Vagina (tissue), 2 donors: ENCODE measurements around the gene LRRC1. TPM values are rescaled to one million over a fixed set of nuclear protein-coding genes. Genes with fewer than 3 reads are reported as not detected.

Source experiments
- DNase-seq, 2 donors: peaks; one replicate each; pipeline ENCODE4 v3.0.0-alpha.2; 2017; ENCODE audit errors: extremely low spot score in 2 of 2
- H3K27ac ChIP-seq: fragments of 200-600 bp; sonication (generic); one replicate; pipeline ENCODE4 v1.5.1; 2019
- H3K27me3 ChIP-seq: fragments of 200-600 bp; sonication (generic); one replicate; pipeline ENCODE4 v1.5.1; 2019
- H3K36me3 ChIP-seq, 2 donors: fragments of 200-600 bp; sonication (generic); one replicate each; pipeline ENCODE4 v1.5.1; 2017 to 2019
- H3K4me1 ChIP-seq: fragments of 200-600 bp; sonication (generic); one replicate; pipeline ENCODE4 v1.5.1; 2019
- H3K4me3 ChIP-seq, 2 donors: fragments of 200-600 bp; sonication (generic); 1 replicate in 1 of 2; 2 replicates in 1 of 2; pipeline ENCODE4 v1.5.1; 2016 to 2019
- H3K9me3 ChIP-seq: fragments of 200-600 bp; sonication (generic); one replicate; pipeline ENCODE4 v1.5.1; 2019
- POLR2A ChIP-seq, 2 donors: fragments of 450-650 bp; IDR thresholded peaks; one replicate each; pipeline ENCODE4 v1.6.1; 2017; ENCODE audit warnings: antibody characterized with exemption in 2 of 2, mild to moderate bottlenecking in 2 of 2, moderate library complexity in 2 of 2
- POLR2AphosphoS5 ChIP-seq, 2 donors: sonication (generic); formaldehyde crosslinking; IDR thresholded peaks; one replicate each; pipeline ENCODE4 v1.9.0; 2017; ENCODE audit warnings: antibody characterized with exemption in 2 of 2, mild to moderate bottlenecking in 2 of 2, low read depth in 1 of 2; ENCODE audit not compliant: insufficient read depth in 1 of 2
- intact Hi-C: fragments of 100-400 bp; cut with DNase I; formaldehyde crosslinking; loops from one replicate; pipeline ENCODE4 v1.15.1; 2023
- total RNA-seq: library from RNA; depleted of rRNA; stranded (reverse); fragments of >200 nt; gene quantifications from one replicate; pipeline ENCODE4 v1.2.3, GENCODE V29; 2016
- TF ChIP-seq, protein P1 (sequence below), 3 experiments: fragments of 450-650 bp in 2 of 3; fragments of 200-600 bp in 1 of 3; sonication (generic) in 1 of 3; IDR thresholded peaks; one replicate each; pipeline ENCODE4 v1.5.1; 2017 to 2019; ENCODE audit warnings: antibody characterized with exemption in 3 of 3, mild to moderate bottlenecking in 2 of 3, moderate library complexity in 2 of 3

Gene LRRC1
- total RNA-seq, 1 donor from 2014 or later: 52.5 TPM

DNA sequence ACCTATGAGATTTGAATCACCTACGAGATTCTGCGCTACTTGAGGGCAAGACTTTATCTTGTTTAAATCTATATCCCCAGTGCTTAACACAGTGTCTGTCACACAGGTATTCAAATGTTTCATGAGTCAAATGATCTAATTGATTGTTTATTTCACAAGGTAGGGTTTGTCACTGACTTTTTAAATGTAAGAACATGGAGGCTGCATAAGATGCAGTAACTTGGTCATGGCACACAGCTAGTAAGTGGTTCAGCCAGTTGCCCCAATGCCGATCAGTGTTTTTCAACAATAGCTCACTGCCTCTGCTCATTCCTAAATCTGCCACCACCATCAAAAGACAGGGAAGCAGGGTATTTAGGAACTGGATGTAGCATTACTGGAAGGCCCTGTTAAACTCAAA, 42.4 kb upstream of the LRRC1 start:
- H3K27me3 ChIP-seq: no peaks in the 10 kb centered on the region
- H3K4me3 ChIP-seq: no peak overlapping the region
- no peak for DNase-seq
- H3K4me1 ChIP-seq: peaks cover 10% of the 10 kb centered on the region
- intact Hi-C loops: no loop called here
- TF ChIP-seq POLR2AphosphoS5 (IDR thresholded peaks at IDR 0.05; ENCODE audit: insufficient read depth in 1 of 2, low read depth in 1 of 2): no peak
- TF ChIP-seq, protein P1, sequence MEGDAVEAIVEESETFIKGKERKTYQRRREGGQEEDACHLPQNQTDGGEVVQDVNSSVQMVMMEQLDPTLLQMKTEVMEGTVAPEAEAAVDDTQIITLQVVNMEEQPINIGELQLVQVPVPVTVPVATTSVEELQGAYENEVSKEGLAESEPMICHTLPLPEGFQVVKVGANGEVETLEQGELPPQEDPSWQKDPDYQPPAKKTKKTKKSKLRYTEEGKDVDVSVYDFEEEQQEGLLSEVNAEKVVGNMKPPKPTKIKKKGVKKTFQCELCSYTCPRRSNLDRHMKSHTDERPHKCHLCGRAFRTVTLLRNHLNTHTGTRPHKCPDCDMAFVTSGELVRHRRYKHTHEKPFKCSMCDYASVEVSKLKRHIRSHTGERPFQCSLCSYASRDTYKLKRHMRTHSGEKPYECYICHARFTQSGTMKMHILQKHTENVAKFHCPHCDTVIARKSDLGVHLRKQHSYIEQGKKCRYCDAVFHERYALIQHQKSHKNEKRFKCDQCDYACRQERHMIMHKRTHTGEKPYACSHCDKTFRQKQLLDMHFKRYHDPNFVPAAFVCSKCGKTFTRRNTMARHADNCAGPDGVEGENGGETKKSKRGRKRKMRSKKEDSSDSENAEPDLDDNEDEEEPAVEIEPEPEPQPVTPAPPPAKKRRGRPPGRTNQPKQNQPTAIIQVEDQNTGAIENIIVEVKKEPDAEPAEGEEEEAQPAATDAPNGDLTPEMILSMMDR (IDR thresholded peaks at IDR 0.05): no peak
- no peak for TF ChIP-seq POLR2A (IDR thresholded peaks at IDR 0.05)
- peak overlapping the region; percentile 37 for H3K27ac ChIP-seq
- H3K9me3 ChIP-seq: no peaks in the 10 kb centered on the region
- no peaks in the 10 kb centered on the region for H3K36me3 ChIP-seq

DNA sequence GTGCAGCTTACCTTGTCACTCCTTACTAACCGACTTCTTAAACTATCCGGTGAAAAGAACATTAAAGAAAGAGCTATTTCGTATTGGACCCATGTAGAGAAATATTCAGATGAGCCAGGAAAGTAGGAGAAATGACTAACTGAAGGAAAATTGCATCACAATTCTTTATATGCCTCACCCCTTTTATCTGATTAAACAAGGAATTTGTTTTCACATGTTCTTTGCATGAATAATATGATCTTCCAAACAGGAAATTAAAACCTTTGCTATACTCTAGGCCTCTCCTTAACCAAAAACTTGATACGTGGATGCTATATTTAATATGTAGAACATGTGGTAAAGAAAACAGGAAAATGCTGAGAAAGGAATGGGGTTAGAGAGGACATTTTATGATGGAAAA, 41.9 kb upstream of the LRRC1 start:
- no peaks in the 10 kb centered on the region for H3K9me3 ChIP-seq
- no peak for TF ChIP-seq POLR2AphosphoS5 (IDR thresholded peaks at IDR 0.05; ENCODE audit: insufficient read depth in 1 of 2, low read depth in 1 of 2)
- TF ChIP-seq, protein P1 (IDR thresholded peaks at IDR 0.05): no peak
- TF ChIP-seq POLR2A (IDR thresholded peaks at IDR 0.05): no peak
- peak overlapping the region; percentile 37 for H3K27ac ChIP-seq

DNA sequence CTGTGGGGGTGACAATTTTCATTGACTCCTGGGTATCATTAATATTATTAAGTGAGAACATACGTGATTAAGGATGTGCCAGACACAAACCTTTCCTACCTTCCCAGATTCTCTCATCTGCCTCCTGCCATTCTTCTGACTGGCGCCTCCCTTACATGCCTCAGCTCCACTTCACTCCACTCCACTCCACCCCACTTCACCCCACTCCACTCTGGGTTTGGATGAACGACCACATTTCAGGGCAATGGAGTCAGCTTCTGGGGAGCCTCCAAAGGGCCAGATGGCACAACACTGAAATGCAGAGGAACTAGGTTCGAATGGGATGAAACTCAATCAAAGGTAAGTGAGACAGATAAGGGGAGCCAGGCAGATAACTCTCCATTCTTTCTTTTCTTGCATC, 40.5 kb upstream of the LRRC1 start:
- Histone ChIP-seq H3K9me3 (no peaks in the 10 kb centered on the region), H3K36me3 (no peaks in the 10 kb centered on the region), H3K27me3 (no peaks in the 10 kb centered on the region), H3K27ac (no peak overlapping the region), H3K4me1 (peaks cover 10% of the 10 kb centered on the region), H3K4me3 (no peak overlapping the region)
- DNase-seq: no peak
- intact Hi-C loops: no loop called here
- TF ChIP-seq, protein P1 (IDR thresholded peaks at IDR 0.05): no peak
- TF ChIP-seq POLR2A (IDR thresholded peaks at IDR 0.05) (no peak), POLR2AphosphoS5 (IDR thresholded peaks at IDR 0.05; ENCODE audit: insufficient read depth in 1 of 2, low read depth in 1 of 2) (no peak)

More for the DNA sequence above, 41.9 kb upstream of the LRRC1 start:
- intact Hi-C loops: no loop called here
- Histone ChIP-seq H3K36me3 (no peaks in the 10 kb centered on the region), H3K4me3 (no peak overlapping the region), H3K4me1 (peaks cover 10% of the 10 kb centered on the region), H3K27me3 (no peaks in the 10 kb centered on the region)
- DNase-seq: no peak

DNA sequence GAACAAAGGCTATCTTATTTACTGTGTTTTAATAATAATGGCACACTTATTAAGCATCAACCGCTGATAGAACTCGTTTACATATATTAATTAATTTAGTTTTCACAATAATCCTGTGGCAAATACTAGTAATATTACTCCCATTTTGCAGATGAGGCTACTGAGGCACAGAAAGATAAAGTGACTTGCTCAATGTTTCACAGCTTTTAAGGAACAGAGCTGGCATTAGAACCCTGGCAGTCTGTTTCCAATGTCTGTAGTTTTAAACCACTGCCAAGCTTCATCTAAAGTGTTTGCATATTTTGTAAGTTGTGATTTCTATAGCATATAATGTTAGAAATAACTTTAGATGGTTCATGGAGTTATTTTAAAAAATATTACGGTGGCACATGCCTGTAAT, 38.4 kb upstream of the LRRC1 start:
- H3K4me3 ChIP-seq: no peak overlapping the region
- no peaks in the 10 kb centered on the region for H3K36me3 ChIP-seq
- no peak overlapping the region for H3K27ac ChIP-seq
- no peak for DNase-seq
- H3K4me1 ChIP-seq: peaks cover 10% of the 10 kb centered on the region
- intact Hi-C loops: no loop called here
- H3K9me3 ChIP-seq: no peaks in the 10 kb centered on the region
- H3K27me3 ChIP-seq: no peaks in the 10 kb centered on the region
- TF ChIP-seq, protein P1 (IDR thresholded peaks at IDR 0.05): no peak

DNA sequence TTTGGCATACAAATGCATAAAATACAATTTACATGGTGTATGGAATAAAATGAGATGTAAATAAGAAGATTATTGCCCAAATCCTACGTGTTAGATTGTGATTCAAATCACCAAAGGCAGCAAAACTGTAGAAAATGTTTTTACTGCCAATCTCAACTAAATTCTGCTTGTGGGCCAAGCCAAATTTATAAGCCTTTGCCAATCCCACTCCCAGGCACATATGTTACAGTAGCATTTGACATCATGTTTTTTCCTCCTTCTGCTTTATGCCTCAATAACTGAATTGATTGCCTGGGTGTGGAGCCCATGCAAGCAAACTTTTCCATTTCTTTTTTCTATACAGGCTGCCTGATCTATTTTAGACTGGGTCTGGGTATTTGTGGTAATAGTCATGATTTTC, 36.3 kb upstream of the LRRC1 start:
- Histone ChIP-seq H3K4me1 (no peaks in the 10 kb centered on the region), H3K27me3 (no peaks in the 10 kb centered on the region), H3K36me3 (no peaks in the 10 kb centered on the region), H3K4me3 (no peak overlapping the region), H3K27ac (no peak overlapping the region), H3K9me3 (no peaks in the 10 kb centered on the region)
- TF ChIP-seq POLR2AphosphoS5 (IDR thresholded peaks at IDR 0.05; ENCODE audit: insufficient read depth in 1 of 2, low read depth in 1 of 2): no peak
- no peak for TF ChIP-seq POLR2A (IDR thresholded peaks at IDR 0.05)
- TF ChIP-seq, protein P1 (IDR thresholded peaks at IDR 0.05): no peak
- intact Hi-C loops: no loop called here
- no peak for DNase-seq
